Neural cell (in vitro differentiated cells): Measurements from ENCODE around the gene CLASP1. TPM values are rescaled to one million over a fixed set of nuclear protein-coding genes. Genes with fewer than 3 reads are reported as not detected.

Source experiments
- H2AFZ ChIP-seq: fragments of 200-600, 300-800 bp; sonication (generic), shearing (Covaris generic); 2 replicates; pipeline ENCODE4 v1.6.0; 2014; ENCODE audit warnings: low read depth, mild to moderate bottlenecking, antibody characterized with exemption, low read length, moderate library complexity
- H3F3A ChIP-seq: fragments of 200-600 bp; shearing (Covaris generic); 2 replicates; pipeline ENCODE4 v1.6.1; 2016; ENCODE audit warnings: mild to moderate bottlenecking, moderate library complexity, mixed read lengths, antibody characterized with exemption, low read length; ENCODE audit not compliant: insufficient read depth, poor library complexity, severe bottlenecking
- H3K27ac ChIP-seq: fragments of 200-600, 300-800 bp; sonication (generic), shearing (Covaris generic); 2 replicates; pipeline ENCODE4 v1.5.1; 2014; ENCODE audit warnings: mild to moderate bottlenecking, low read length, moderate library complexity
- H3K27me3 ChIP-seq: fragments of 300-800, 200-600 bp; sonication (generic), shearing (Covaris generic); 2 replicates; pipeline ENCODE4 v1.6.0; 2014; ENCODE audit warnings: mild to moderate bottlenecking, low read depth, low read length, moderate library complexity; ENCODE audit not compliant: insufficient read depth
- H3K36me3 ChIP-seq: fragments of 300-800, 200-600 bp; sonication (generic), shearing (Covaris generic); 2 replicates; pipeline ENCODE4 v1.5.1; 2014; ENCODE audit warnings: mild to moderate bottlenecking, antibody characterized with exemption, low read length, moderate library complexity; ENCODE audit not compliant: insufficient read depth
- H3K4me2 ChIP-seq: fragments of 300-800, 200-600 bp; sonication (generic), shearing (Covaris generic); 2 replicates; pipeline ENCODE4 v1.6.0; 2014; ENCODE audit warnings: mild to moderate bottlenecking, low read length
- H3K4me3 ChIP-seq: fragments of 300-800, 200-600 bp; sonication (generic), shearing (Covaris generic); 2 replicates; pipeline ENCODE4 v1.5.1; 2014; ENCODE audit warnings: mild to moderate bottlenecking, low read length, moderate library complexity
- H3K79me2 ChIP-seq: fragments of 200-600 bp; shearing (Covaris generic); replicated peaks from 2 replicates; pipeline ENCODE4 v1.6.0; 2014; ENCODE audit warnings: mild to moderate bottlenecking, low read length, moderate library complexity; ENCODE audit not compliant: insufficient read depth
- H3K9ac ChIP-seq: fragments of 300-800, 200-600 bp; sonication (generic), shearing (Covaris generic); 2 replicates; pipeline ENCODE4 v1.6.1; 2016; ENCODE audit warnings: mild to moderate bottlenecking, low read length, mixed read lengths
- H3K9me2 ChIP-seq: fragments of 200-600 bp; shearing (Covaris generic); 2 replicates; pipeline ENCODE4 v1.6.1; 2016; ENCODE audit warnings: mild to moderate bottlenecking, low read length, mixed read lengths; ENCODE audit not compliant: insufficient read depth
- H3K9me3 ChIP-seq: fragments of 200-600, 300-800 bp; sonication (generic), shearing (Covaris generic); 2 replicates; pipeline ENCODE4 v1.6.1; 2016; ENCODE audit warnings: mild to moderate bottlenecking, mixed run types, low read length, moderate library complexity, mixed read lengths
- H4K20me1 ChIP-seq: fragments of 200-600 bp; shearing (Covaris generic); 2 replicates; pipeline ENCODE4 v1.6.1; 2016; ENCODE audit warnings: mild to moderate bottlenecking, mixed run types; ENCODE audit not compliant: insufficient read depth
- EP300 ChIP-seq: fragments of 450-650 bp; conservative IDR thresholded peaks from 2 replicates; pipeline ENCODE4 v1.6.1; 2014; ENCODE audit warnings: antibody characterized with exemption, mild to moderate bottlenecking, moderate library complexity; ENCODE audit not compliant: poor library complexity, severe bottlenecking
- EZH2 ChIP-seq: fragments of 200-600, 300-800 bp; shearing (Covaris generic), sonication (generic); IDR thresholded peaks from 2 replicates; pipeline ENCODE4 v1.6.1; 2014; ENCODE audit warnings: antibody characterized with exemption, low read length, borderline replicate concordance, mild to moderate bottlenecking; ENCODE audit not compliant: insufficient read depth, poor library complexity, severe bottlenecking
- MXI1 ChIP-seq: fragments of 450-650 bp; conservative IDR thresholded peaks from 2 replicates; pipeline ENCODE4 v1.6.1; 2014; ENCODE audit warnings: antibody characterized with exemption, mild to moderate bottlenecking; ENCODE audit not compliant: poor library complexity, severe bottlenecking
- POLR2AphosphoS5 ChIP-seq: IDR thresholded peaks from 2 replicates; pipeline ENCODE4 v1.6.1; 2012
- RAD21 ChIP-seq: fragments of 450-650 bp; conservative IDR thresholded peaks from 2 replicates; pipeline ENCODE4 v1.6.1; 2014; ENCODE audit warnings: antibody characterized with exemption, mild to moderate bottlenecking, moderate library complexity
- REST ChIP-seq: IDR thresholded peaks from 2 replicates; pipeline ENCODE4 v1.6.1; 2012; ENCODE audit warnings: borderline replicate concordance
- SMC3 ChIP-seq: fragments of 450-650 bp; conservative IDR thresholded peaks from 2 replicates; pipeline ENCODE4 v1.6.1; 2014; ENCODE audit warnings: antibody characterized with exemption, mild to moderate bottlenecking, moderate library complexity; ENCODE audit not compliant: poor library complexity
- TAF1 ChIP-seq: IDR thresholded peaks from 2 replicates; pipeline ENCODE4 v1.6.1; 2012; ENCODE audit warnings: low read depth
- polyA plus RNA-seq: library from polyadenylated mRNA; depleted of rRNA; stranded (reverse); fragments of >200 nt; gene quantifications from 2 replicates; pipeline ENCODE4 v1.2.3, GENCODE V29; 2014
- TF ChIP-seq, protein P1 (sequence below): fragments of 450-650 bp; IDR thresholded peaks from 2 replicates; pipeline ENCODE4 v1.5.1; 2014; ENCODE audit warnings: antibody characterized with exemption, mild to moderate bottlenecking, moderate library complexity; ENCODE audit not compliant: poor library complexity, severe bottlenecking

CLASP1 gene
- polyA plus RNA-seq, 1 donor from 2014 or later: 41.3 TPM

DNA sequence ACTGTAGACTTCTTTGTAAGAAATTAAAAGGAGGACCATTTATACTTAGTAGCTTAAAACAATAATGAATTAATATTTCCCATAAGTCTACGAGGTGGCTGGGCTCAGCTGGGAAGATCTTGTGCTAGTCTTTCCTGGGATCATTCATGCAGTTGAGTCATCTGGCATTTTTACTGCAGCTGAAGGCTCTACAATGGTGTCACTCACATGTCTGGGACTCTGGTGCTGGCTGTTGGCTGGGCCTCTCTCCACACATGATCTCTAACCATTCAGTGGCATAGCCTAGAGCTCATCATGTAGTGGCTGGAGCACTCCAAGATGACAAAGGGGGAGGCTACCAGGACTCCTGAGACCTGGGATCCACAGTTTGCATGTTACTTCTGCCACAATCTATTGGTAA lies 35.5 kb downstream of the CLASP1 start:
- H3K9me2 ChIP-seq: no peaks in the 10 kb centered on the region
- no peaks in the 10 kb centered on the region for H4K20me1 ChIP-seq
- TF ChIP-seq RAD21: no peak
- H3K4me3 ChIP-seq: no peak overlapping the region
- no peak overlapping the region for H3K4me2 ChIP-seq
- H3K9me3 ChIP-seq: no peaks in the 10 kb centered on the region
- H3K27me3 ChIP-seq: no peaks in the 10 kb centered on the region
- H3K79me2 ChIP-seq: peaks cover 36% of the 10 kb centered on the region
- H3K27ac ChIP-seq: no peak overlapping the region
- no peak overlapping the region for H2AFZ ChIP-seq
- H3F3A ChIP-seq: no peaks in the 10 kb centered on the region
- no peak overlapping the region for H3K9ac ChIP-seq
- no peaks in the 10 kb centered on the region for H3K36me3 ChIP-seq

DNA sequence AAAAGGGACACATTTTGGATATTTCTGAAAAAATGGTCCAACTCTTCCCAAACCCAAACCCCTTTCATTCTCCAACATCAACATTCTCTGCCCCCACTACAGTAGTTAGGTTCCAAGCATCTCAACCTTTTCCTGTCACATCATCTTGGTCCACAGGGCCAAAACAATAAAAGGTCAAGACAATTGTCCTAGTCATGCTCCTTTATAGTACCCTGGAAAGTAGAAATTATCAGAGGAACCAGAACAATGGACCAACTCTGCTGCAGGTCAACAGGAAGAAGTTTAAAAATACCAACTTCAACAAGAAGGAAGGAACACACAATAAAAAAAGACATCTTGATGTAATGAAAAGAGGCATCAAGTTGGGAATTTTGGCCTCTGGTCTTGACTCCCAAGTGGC lies 36.1 kb downstream of the CLASP1 start:
- no peaks in the 10 kb centered on the region for H3K27me3 ChIP-seq
- TF ChIP-seq SMC3: no peak
- no peak for TF ChIP-seq REST
- TF ChIP-seq EP300: no peak
- no peak for TF ChIP-seq POLR2AphosphoS5
- TF ChIP-seq EZH2: no peak
- no peak for TF ChIP-seq TAF1
- TF ChIP-seq, protein P1, sequence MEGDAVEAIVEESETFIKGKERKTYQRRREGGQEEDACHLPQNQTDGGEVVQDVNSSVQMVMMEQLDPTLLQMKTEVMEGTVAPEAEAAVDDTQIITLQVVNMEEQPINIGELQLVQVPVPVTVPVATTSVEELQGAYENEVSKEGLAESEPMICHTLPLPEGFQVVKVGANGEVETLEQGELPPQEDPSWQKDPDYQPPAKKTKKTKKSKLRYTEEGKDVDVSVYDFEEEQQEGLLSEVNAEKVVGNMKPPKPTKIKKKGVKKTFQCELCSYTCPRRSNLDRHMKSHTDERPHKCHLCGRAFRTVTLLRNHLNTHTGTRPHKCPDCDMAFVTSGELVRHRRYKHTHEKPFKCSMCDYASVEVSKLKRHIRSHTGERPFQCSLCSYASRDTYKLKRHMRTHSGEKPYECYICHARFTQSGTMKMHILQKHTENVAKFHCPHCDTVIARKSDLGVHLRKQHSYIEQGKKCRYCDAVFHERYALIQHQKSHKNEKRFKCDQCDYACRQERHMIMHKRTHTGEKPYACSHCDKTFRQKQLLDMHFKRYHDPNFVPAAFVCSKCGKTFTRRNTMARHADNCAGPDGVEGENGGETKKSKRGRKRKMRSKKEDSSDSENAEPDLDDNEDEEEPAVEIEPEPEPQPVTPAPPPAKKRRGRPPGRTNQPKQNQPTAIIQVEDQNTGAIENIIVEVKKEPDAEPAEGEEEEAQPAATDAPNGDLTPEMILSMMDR: no peak
- no peak for TF ChIP-seq MXI1
- TF ChIP-seq RAD21: no peak
- no peak overlapping the region for H3K9ac ChIP-seq
- no peaks in the 10 kb centered on the region for H3F3A ChIP-seq
- no peaks in the 10 kb centered on the region for H3K9me3 ChIP-seq
- H3K27ac ChIP-seq: no peak overlapping the region
- no peaks in the 10 kb centered on the region for H4K20me1 ChIP-seq
- H3K4me2 ChIP-seq: no peak overlapping the region
- H3K9me2 ChIP-seq: no peaks in the 10 kb centered on the region
- H2AFZ ChIP-seq: no peak overlapping the region
- H3K4me3 ChIP-seq: no peak overlapping the region
- H3K79me2 ChIP-seq: peaks cover 35% of the 10 kb centered on the region
- no peaks in the 10 kb centered on the region for H3K36me3 ChIP-seq
